SIG-M5 treated with dmso at 0.1 percent for 504 hours (cell line): ENCODE data around the gene DENND1B.

Source experiments
- DNase-seq: peaks from one replicate; lab custom pipeline; 2025; ENCODE audit not compliant: unreplicated experiment; lab: John Stamatoyannopoulos, UW

The DENND1B gene

GRCh38 chr1:197775282-197776262 is at the start of gene DENND1B:
Gene DENND1B, minus strand, starts transcription at chr1:197775480. Its CDS starts 325 bp downstream, at chr1:197775155.
- peak; percentile 85 for DNase-seq

- no peak for DNase-seq
Observed at GRCh38 chr1:197814306-197814705, 39.0 kb upstream of the DENND1B start.

- no peak for DNase-seq
Observed at GRCh38 chr1:197813741-197814140, 38.5 kb upstream of the DENND1B start.

GRCh38 chr1:197811769-197812168 is 36.5 kb upstream of the DENND1B start:
- no peak for DNase-seq

GRCh38 chr1:197810812-197811211 is 35.5 kb upstream of the DENND1B start:
- no peak for DNase-seq

GRCh38 chr1:197808880-197809279 is 33.6 kb upstream of the DENND1B start:
- no peak for DNase-seq

- no peak for DNase-seq
Observed at GRCh38 chr1:197807739-197808453, 32.6 kb upstream of the DENND1B start.

- no peak for DNase-seq
Observed at GRCh38 chr1:197807216-197807615, 31.9 kb upstream of the DENND1B start.

GRCh38 chr1:197806718-197807117 is 31.4 kb upstream of the DENND1B start:
- no peak for DNase-seq

GRCh38 chr1:197801684-197802083 is 26.4 kb upstream of the DENND1B start:
- no peak for DNase-seq

GRCh38 chr1:197801111-197801482 is 25.8 kb upstream of the DENND1B start:
- DNase-seq, result no peak

GRCh38 chr1:197800379-197801110 is 25.3 kb upstream of the DENND1B start:
- DNase-seq, result no peak

- no peak for DNase-seq
Observed at GRCh38 chr1:197799271-197799670, 24.0 kb upstream of the DENND1B start.

- DNase-seq, result no peak
Observed at GRCh38 chr1:197798492-197798891, 23.2 kb upstream of the DENND1B start.

GRCh38 chr1:197797010-197797409 is 21.7 kb upstream of the DENND1B start:
- DNase-seq, result no peak

GRCh38 chr1:197788741-197789739 is 13.8 kb upstream of the DENND1B start:
- DNase-seq, result no peak

- no peak for DNase-seq
Observed at GRCh38 chr1:197787623-197788536, 12.6 kb upstream of the DENND1B start.

- no peak for DNase-seq
Observed at GRCh38 chr1:197787056-197787455, 11.8 kb upstream of the DENND1B start.

- DNase-seq, result no peak
Observed at GRCh38 chr1:197786280-197786679, 11.0 kb upstream of the DENND1B start.
